Endothelial cell of umbilical vein (primary cell): ENCODE results near the gene BABAM2. TPM values are rescaled to one million over a fixed set of nuclear protein-coding genes. Genes with fewer than 3 reads are reported as not detected.

ENCODE experiments used
- BruUV-seq: library from RNA; stranded (reverse); fragments of 400-500 nt; replicated peaks from 2 replicates; lab custom pipeline; 2021; lab: Mats Ljungman, UMichigan
- CTCF ChIA-PET: fragments of 300-600, 350-600 bp; sonication (Branson Sonifier 250); formaldehyde crosslinking; loops from one replicate; lab custom pipeline; 2021; ENCODE audit warnings: antibody characterized with exemption, inconsistent platforms; lab: Charles Lee
- POLR2A ChIA-PET: fragments of 300-600, 350-600 bp; sonication (Branson Sonifier 250); formaldehyde crosslinking; loops from one replicate; lab custom pipeline; 2021; ENCODE audit warnings: antibody characterized with exemption, inconsistent platforms; lab: Charles Lee
- DNase-seq: peaks from one replicate; pipeline ENCODE4 v3.0.0-alpha.2; 2011; ENCODE audit warnings: low read depth, low spot score
- FAIRE-seq: peaks from 2 replicates; lab custom pipeline; 2011; peaks lifted over from hg19 to GRCh38; lab: Jason Lieb, UNC
- H2AFZ ChIP-seq: 2 replicates; pipeline ENCODE4 v1.6.0; 2012; ENCODE audit warnings: low read depth, low read length, control low read depth, inconsistent platforms
- H3K27ac ChIP-seq: 2 replicates; pipeline ENCODE4 v1.5.1; 2011; ENCODE audit warnings: low read depth, mild to moderate bottlenecking, control low read depth, low read length, moderate library complexity; ENCODE audit not compliant: insufficient read depth
- H3K27me3 ChIP-seq, 2 experiments: 2 replicates each; pipeline versions ENCODE4 v1.6.0 to v1.6.1; 2011; ENCODE audit warnings: low read length in 2 of 2, mixed read lengths in 1 of 2; ENCODE audit not compliant: control insufficient read depth in 2 of 2, insufficient read depth in 2 of 2
- H3K36me3 ChIP-seq, 2 experiments: 2 replicates in 1 of 2; 3 replicates in 1 of 2; pipeline ENCODE4 v1.5.1; 2011; ENCODE audit warnings: low read length in 2 of 2, mild to moderate bottlenecking in 1 of 2, moderate library complexity in 1 of 2; ENCODE audit not compliant: control insufficient read depth in 2 of 2, insufficient read depth in 2 of 2; ENCODE audit errors: extremely low read depth in 1 of 2
- H3K4me1 ChIP-seq: 3 replicates; pipeline ENCODE4 v1.5.1; 2011; ENCODE audit warnings: mild to moderate bottlenecking, low read length; ENCODE audit not compliant: control insufficient read depth, insufficient read depth; ENCODE audit errors: extremely low read depth
- H3K4me2 ChIP-seq: 2 replicates; pipeline ENCODE4 v1.6.1; 2011; ENCODE audit warnings: low read length, control low read depth, mixed read lengths; ENCODE audit not compliant: insufficient read depth
- H3K4me3 ChIP-seq, 3 experiments: fragments of 200-600 bp in 1 of 3; sonication (generic), shearing (Covaris generic) in 1 of 3; replicated peaks in 1 of 3; 2 replicates each; pipeline ENCODE4 v1.5.1; 2011 to 2016; ENCODE audit warnings: control low read depth in 3 of 3, low read length in 3 of 3, mild to moderate bottlenecking in 2 of 3, inconsistent platforms in 1 of 3, low read depth in 1 of 3, moderate library complexity in 1 of 3; ENCODE audit not compliant: insufficient read depth in 1 of 3
- H3K79me2 ChIP-seq: 2 replicates; pipeline ENCODE4 v1.6.0; 2012; ENCODE audit warnings: low read length, inconsistent platforms; ENCODE audit not compliant: control insufficient read depth, insufficient read depth
- H3K9ac ChIP-seq: replicated peaks from 2 replicates; pipeline ENCODE3; 2011; ENCODE audit warnings: low read length, control low read depth; ENCODE audit not compliant: insufficient read depth; ENCODE audit errors: extremely low read depth
- H3K9me1 ChIP-seq: replicated peaks from 3 replicates; pipeline ENCODE4 v1.6.0; 2011; ENCODE audit warnings: mild to moderate bottlenecking, low read length; ENCODE audit not compliant: control insufficient read depth, insufficient read depth; ENCODE audit errors: extremely low read depth
- H3K9me3 ChIP-seq: replicated peaks from 2 replicates; pipeline ENCODE4 v1.5.1; 2012; ENCODE audit warnings: low read length, inconsistent platforms; ENCODE audit not compliant: control insufficient read depth, insufficient read depth
- H4K20me1 ChIP-seq: replicated peaks from 2 replicates; pipeline ENCODE3; 2011; ENCODE audit warnings: mild to moderate bottlenecking, low read length; ENCODE audit not compliant: control insufficient read depth, insufficient read depth; ENCODE audit errors: extremely low read depth
- CTCF ChIP-seq, 2 donors: IDR thresholded peaks; 1 replicate in 1 of 2; 2 replicates in 1 of 2; pipeline ENCODE4 v1.5.1; 2011; ENCODE audit warnings: low read length in 2 of 2, mild to moderate bottlenecking in 2 of 2, moderate library complexity in 2 of 2, control low read depth in 1 of 2, inconsistent platforms in 1 of 2, low read depth in 1 of 2; ENCODE audit not compliant: insufficient read depth in 1 of 2; ENCODE audit errors: extremely low read depth in 1 of 2
- EZH2 ChIP-seq: IDR thresholded peaks from 2 replicates; pipeline ENCODE4 v1.6.1; 2012; ENCODE audit warnings: borderline replicate concordance, low read depth, mild to moderate bottlenecking, moderate library complexity, low read length, inconsistent platforms; ENCODE audit not compliant: severe bottlenecking
- FOS ChIP-seq: IDR thresholded peaks from 2 replicates; pipeline ENCODE4 v1.6.1; 2011; ENCODE audit warnings: mild to moderate bottlenecking, low read length, moderate library complexity, borderline replicate concordance; ENCODE audit not compliant: insufficient read depth
- GATA2 ChIP-seq: IDR thresholded peaks from 2 replicates; pipeline ENCODE4 v1.7.0; 2011; ENCODE audit warnings: low read depth, mild to moderate bottlenecking, moderate library complexity, mixed read lengths, low read length; ENCODE audit not compliant: insufficient read length, insufficient read depth
- JUN ChIP-seq: IDR thresholded peaks from 2 replicates; pipeline ENCODE4 v1.6.1; 2011; ENCODE audit warnings: borderline replicate concordance, low read depth; ENCODE audit not compliant: insufficient read length, insufficient read depth
- MAX ChIP-seq: IDR thresholded peaks from 2 replicates; pipeline ENCODE4 v1.6.1; 2011; ENCODE audit not compliant: insufficient read depth, insufficient read length
- MYC ChIP-seq: IDR thresholded peaks from one replicate; pipeline ENCODE4 v1.6.1; 2011; ENCODE audit warnings: mild to moderate bottlenecking, low read depth, low read length
- POLR2A ChIP-seq: IDR thresholded peaks from 2 replicates; pipeline ENCODE4 v1.6.1; 2012; ENCODE audit warnings: low read depth, mild to moderate bottlenecking, control low read depth, low read length
- POLR2AphosphoS5 ChIP-seq: IDR thresholded peaks from 2 replicates; pipeline ENCODE4 v1.6.1; 2012; ENCODE audit warnings: low read depth, mild to moderate bottlenecking, control low read depth, low read length, moderate library complexity; ENCODE audit not compliant: insufficient read depth
- dilution Hi-C: fragments of 300-500 bp; cut with MboI; formaldehyde crosslinking; loops from one replicate; pipeline ENCODE4 v1.15.0; 2019; ENCODE audit warnings: low sequenced_read_pairs; ENCODE audit not compliant: extremely low pct_ligation_motif_present
- intact Hi-C: fragments of 100-400 bp; cut with micrococcal nuclease; formaldehyde crosslinking; loops from one replicate; pipeline ENCODE4 v1.10.0; 2022
- polyA plus RNA-seq, 4 experiments: library from polyadenylated mRNA; depleted of rRNA in 3 of 4; stranded (reverse) in 3 of 4; unstranded in 1 of 4; fragments of >200 nt; gene quantifications; 2 replicates each; pipeline versions ENCODE4 v1.2.1 to v1.2.3, GENCODE V29; 2011 to 2012; ENCODE audit warnings: missing spikeins in 1 of 4
- total RNA-seq: library from RNA; stranded (reverse); gene quantifications from 2 replicates; pipeline ENCODE4 v1.2.3, GENCODE V29; 2021

Gene BABAM2
- total and polyA plus RNA-seq, 2 donors (not counting 3 experiments of a cell fraction or from before 2014, with no cell fraction given) = 19.9 to 27.6 TPM

GRCh38 chr2:28320009-28320365, 429.5 kb downstream of the BABAM2 start:
- TF ChIP-seq CTCF (IDR thresholded peaks at IDR 0.05; ENCODE audit: extremely low read depth in 1 of 2, insufficient read depth in 1 of 2, low read depth in 1 of 2, low read length in 2 of 2) (no peak), EZH2 (no peak), POLR2A (no peak), POLR2AphosphoS5 (no peak), MYC (no peak), GATA2 (no peak), JUN (no peak), FOS (no peak), MAX (no peak)
- FAIRE-seq = no peak
- no peak overlapping the region for H3K27ac ChIP-seq
- H3K4me1 ChIP-seq = no peaks in the 10 kb centered on the region
- ChIA-PET POLR2A (no interaction called here), CTCF (no interaction called here)
- intact Hi-C loops (no loop called here), dilution Hi-C loops (no loop called here)
- no peaks in the 10 kb centered on the region for H3K9me3 ChIP-seq
- H3K9ac ChIP-seq = no peak overlapping the region
- no peaks in the 10 kb centered on the region for H3K9me1 ChIP-seq
- no TSS peak for BruUV-seq
- H3K4me2 ChIP-seq = no peak overlapping the region
- H3K79me2 ChIP-seq = no peaks in the 10 kb centered on the region
- H3K27me3 ChIP-seq = no peaks in the 10 kb centered on the region
- no peaks in the 10 kb centered on the region for H3K36me3 ChIP-seq
- no peaks in the 10 kb centered on the region for H4K20me1 ChIP-seq
- no peak overlapping the region for H2AFZ ChIP-seq
- DNase-seq = no peak
- no peak overlapping the region for H3K4me3 ChIP-seq
